Inflammatory macrophage treated with lipopolysaccharide for 1 hour (primary cell): ENCODE measurements around the gene TEKT5.
"Not testable (repeated sequence)": the region's sequence is repeated elsewhere in the genome, so short reads cannot be mapped to it uniquely, and the experiment has no call there.

Experiments used
- DNase-seq, 2 donors: peaks; one replicate each; pipeline ENCODE4 v3.0.0-alpha.2; 2020 to 2022

The TEKT5 gene

DNA sequence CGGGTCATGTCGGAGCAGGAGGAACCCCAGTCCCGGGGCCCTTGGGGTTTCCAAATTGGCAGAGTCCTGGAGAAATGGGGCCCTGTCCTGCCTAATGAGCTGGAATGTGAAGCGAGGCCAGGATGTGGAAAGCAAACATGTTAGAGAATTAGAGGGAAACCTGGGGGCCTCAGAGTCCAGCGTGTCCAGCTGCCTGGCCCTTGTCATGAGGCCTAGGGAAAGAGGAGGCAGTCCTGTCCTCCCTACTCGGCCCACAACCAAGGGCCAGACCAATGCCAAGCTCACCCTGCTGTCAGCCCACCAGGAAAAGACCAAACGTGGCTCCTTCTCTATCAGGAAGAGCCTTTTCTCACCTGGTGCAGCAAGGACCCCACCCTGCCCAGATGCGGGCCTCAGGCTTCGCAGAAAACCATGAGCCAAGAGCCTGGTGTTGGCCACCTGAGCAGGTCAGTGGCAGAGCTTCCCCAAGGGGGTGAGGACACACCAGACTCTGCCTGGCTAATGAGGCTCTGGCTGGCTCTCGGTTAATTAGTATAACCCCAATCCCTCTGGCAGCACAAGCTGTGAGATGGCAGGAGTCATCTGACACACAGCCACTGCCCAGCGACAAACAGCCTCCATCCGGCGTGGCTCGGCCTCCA lies 10.1 kb downstream of the TEKT5 start:
- DNase-seq, result no peak

DNA sequence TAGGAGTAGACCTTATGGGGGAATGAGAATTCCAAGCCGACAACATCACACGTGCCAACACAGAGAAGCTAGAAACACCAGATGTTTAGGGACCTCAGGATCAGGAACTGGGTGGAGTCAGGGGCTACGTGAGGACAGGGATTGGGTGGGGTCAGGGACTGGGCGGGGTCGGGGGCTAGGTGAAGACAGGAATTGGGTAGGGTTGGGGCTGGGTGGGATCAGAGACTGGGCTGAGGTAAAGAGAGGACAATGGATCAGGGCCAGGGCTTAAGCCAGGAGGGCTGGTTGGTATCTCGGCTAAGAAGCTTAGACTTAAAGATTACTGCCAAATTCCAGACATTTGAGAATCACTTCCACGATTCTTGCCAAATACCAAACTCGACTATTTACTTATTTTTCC lies 11.6 kb downstream of the TEKT5 start:
- DNase-seq, result no peak

DNA sequence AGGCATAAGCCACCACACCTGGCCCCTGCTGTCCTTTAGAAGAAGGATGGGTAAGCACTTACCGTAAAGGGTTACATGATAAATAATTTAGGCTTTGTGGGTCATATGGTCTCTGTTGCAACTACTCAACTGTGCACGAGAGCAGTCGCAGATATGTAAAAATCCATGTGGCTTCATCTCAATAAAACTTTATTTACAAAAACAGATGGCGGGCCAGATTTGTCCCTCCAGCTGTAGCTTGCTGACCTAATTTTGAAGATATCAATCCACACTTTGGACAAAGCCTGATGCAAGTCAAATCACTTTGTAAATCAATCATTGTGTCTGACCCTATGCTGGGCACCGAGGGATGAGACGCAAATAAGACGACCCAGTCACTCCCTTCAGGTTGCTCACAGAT lies 12.1 kb downstream of the TEKT5 start:
- no peak for DNase-seq

DNA sequence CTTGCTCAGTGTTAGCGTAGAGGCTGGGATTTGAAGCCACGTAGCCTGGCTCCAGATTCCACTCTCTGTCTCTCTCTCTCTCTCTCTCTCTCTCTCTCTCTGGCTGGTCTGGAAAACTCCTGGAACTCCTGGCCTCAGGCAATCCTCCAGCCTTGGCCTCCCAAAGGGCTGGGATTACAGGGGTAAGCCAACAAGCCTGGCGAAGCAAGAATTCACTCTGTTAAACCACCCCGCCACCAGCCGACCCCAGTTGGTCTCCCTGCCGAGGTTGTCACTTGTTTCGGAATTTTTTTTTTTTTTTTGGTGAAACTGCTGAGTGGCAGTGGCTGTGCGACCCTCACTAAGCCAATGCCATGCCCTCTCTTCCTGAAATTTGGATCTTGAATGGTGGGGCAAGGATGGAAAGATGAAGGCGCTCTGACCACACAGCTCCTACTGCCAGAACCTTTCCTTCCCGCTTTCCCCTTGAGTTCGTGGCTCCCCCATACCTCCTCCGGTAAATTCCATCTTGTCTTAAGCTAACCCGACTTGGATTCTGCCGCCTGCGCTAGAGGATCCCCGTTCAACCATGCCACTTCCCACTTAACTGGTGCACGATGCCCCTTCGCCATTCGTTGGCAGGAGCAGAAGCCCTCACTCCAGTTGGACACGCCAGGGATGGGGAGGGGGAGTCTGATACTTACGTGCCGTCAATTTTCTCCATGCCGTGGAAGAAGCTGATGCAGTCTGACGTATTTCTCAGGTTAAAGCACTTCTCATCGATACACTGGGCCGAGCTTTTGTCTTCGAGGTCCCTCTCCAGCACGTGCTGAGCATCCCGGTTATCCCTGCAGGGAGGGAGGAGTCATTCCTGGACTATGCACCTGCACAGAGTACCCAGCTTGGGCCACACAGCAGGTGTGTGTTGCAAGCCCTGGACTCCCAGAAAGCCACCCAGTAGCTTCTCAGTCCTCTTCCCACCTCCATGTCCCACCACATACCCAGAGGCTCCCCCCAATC lies 13.1 kb downstream of the TEKT5 start:
- no peak for DNase-seq

DNA sequence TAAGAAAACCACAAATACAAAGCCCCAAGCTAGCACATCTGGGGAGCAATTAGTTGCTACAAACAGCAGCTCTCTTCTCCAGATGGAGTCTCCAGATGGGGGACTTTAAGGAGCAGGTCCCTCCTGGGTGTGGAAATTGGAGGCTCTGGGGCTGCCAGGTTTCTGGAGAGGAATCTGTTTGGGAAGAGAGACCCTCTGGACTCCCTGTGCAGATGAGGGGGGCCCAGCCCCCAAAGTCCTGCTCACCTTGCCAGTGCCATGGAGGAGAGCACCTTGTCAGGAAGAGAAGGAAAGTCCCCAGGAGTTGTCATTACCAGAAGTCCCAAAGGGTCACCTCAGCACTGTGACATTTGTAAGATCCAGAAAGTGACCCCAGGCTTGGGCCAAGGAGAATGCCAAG lies 14.8 kb downstream of the TEKT5 start:
- DNase-seq, result no peak

DNA sequence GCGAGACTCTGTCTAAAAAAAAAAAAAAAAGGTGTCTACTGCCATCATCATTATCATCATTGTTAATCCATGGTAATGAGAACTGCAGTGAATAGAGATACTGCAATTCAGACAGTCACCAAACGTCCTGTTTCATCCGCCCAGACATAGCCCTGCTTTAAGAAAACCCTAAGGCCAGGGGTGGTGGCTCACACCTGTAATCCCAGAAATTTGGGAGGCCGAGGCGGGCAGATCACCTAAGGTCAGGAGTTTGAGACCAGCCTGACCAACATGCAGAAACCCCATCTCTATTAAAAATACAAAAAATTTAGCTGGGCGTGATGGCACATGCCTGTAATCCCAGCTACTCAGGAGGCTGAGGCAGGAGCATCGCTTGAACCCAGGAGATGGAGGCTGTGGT lies 15.3 kb downstream of the TEKT5 start:
- DNase-seq, result not testable (repeated sequence)

DNA sequence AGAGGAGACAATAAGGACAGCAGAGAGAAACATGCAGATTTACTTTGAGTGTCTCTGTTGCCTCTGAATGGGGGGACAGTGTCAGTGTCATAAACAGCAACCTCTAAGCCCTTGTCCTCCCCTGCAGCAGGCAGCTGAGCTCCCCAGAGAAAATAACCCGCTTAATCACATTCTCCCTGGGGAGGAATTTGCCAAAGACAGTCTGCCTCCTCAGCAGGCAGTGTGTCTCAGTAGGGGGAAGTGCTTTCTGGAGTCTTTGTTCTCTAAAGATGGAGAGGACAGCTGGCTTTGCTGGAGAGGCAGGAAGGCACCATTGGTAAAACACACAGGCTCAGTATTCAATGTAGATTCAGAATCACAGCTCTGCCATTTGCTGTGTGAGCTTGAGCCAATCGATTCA lies 16.1 kb downstream of the TEKT5 start:
- no peak for DNase-seq

DNA sequence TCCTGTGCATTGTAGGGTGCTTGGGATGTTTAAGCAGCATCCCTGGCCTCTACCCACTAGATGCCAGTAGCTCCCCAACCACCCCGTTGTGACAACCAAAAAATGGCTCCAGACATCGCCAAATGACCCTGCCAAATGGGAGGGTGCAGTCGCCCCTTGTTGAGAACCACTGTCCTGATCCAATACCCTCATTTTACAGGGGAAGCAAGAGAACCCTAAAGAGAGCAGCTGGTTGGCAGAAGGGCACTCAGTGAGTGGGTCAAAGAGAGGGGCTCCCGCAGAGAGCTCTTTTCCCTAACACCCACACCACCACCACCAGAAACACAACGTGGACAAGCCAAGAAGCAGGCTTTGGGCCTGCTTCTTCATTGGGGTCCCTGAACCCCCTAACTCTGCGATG lies 18.4 kb downstream of the TEKT5 start:
- DNase-seq, result no peak

DNA sequence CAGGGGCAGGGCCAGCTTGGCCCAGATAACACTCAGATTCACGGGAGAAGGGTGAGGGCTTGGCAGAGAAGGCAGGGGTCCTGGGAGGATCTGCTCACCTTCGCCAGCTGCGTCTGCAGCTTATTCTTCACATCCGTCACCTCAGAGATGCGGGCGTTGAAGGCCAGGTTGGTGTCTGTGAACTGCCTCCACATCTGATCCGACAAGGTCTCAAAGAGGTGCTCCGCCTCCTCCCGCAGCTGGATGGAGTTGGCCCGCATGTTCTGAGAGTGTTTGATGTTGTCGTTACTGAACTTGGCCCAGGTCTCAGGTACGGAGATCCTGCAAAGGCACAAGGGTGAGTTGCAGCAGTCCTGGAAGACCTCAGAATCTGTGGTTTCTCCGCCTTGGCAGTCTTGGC lies 18.9 kb downstream of the TEKT5 start:
- no peak for DNase-seq

DNA sequence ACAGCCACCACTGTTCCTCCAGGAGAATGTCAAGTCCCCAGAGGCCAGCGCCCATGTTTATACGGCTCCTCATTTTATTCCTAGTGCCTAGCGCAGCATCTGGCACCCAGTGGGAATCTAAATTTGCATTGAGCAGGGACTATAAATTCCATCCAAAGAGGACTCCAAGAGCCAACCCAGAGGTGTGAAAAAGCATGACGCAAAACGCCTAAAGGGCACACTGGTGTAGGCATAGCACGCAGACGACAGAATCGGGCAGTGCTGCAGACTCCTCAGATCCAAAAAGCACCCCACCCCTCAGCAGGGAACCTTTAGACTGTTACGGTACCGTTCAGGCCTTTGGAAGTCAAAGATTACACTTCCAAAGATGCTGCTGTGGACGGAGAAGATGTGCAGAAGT lies 19.5 kb downstream of the TEKT5 start:
- no peak for DNase-seq

DNA sequence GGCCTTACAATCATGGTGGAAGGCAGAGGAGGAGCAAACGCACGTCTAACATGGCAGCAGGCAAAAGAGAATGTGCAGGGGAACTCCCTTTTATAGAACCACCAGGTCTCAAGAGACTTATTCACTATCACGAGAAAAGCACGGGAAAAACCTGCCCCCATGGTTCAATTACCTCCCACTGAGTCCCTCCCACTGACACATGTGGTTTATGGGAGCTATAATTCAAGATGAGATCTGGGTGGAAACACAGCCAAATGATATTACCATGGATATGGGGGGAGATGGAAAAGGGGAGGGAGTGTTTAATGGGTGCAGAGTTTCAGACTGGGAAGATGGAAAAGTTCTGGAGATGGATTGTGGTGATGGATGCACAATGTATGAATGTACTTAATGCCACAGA lies 23.0 kb downstream of the TEKT5 start:
- no peak for DNase-seq

DNA sequence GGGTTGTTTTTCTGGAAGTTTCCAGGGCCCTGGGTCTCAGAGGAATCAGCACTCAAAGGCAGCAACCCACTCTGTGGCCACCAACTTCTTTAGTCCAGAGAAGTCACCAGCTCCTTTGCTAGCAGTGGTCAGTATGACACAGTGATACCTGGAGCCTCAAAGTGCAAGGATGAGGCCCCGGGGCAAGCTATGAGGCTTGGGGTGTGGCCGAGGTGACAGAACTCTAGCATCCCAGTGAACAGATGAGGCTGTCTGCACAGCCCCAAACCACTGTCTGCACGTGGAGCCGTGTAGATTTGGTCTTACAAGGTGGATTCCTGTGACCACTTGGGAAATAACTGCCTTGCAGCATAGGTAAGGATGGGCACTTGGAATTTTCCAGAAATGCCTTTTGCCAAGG lies 24.9 kb downstream of the TEKT5 start:
- DNase-seq, result no peak

DNA sequence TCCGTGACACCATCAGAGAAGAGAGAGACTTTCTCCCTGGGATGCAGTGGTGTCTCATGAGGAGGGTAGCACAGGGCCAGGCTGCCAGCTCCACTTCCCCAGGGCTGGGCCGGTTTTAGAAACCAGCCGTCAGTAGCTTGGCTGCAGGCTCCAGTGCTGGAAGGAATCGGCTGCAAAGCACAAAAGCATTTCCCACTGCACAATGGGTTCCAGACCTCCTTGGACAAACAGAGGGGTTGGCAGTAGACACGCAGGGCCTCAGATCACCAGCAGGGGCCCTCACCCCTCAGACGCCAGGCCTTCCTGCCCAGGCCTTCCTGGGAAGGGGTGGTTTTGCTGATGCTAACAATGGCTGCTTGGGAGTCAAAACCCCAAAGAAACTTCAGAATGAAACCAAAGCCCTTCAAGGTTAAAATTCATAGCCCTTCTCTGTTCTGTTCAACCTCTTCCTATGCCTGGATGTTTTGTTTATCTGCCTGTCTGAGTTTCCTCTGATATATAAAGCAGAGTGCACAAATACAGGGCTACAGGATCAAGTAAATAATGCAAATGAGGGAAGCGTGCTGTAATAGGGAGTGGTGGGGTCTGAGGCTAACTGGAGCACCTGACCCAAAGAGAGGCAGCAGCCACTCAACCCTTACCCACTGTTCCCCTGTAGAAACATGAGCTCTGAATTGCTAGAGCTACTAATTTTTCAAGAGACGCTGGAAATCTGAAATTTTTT lies 26.2 kb downstream of the TEKT5 start:
- DNase-seq, result peak in 1 of 2 donors; percentile 17

DNA sequence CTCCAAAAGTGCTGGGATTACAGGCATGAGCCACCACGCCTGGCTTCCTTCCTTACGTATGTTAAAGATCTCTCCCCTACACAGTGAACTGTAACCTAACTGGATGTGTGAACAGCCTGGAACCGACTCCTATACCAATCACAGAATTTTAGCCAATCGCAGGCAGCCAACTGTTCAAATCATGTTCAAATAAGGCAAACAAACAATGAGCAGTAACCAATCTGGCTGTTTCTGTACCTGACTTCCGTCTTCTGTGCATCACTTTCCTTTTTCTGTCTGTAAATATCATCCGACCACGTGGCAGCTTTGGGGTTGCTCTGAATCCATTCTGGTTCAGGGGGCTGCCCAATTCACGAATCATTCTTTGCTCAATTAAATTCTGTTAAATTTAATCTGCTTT lies 27.5 kb downstream of the TEKT5 start:
- DNase-seq, result no peak

DNA sequence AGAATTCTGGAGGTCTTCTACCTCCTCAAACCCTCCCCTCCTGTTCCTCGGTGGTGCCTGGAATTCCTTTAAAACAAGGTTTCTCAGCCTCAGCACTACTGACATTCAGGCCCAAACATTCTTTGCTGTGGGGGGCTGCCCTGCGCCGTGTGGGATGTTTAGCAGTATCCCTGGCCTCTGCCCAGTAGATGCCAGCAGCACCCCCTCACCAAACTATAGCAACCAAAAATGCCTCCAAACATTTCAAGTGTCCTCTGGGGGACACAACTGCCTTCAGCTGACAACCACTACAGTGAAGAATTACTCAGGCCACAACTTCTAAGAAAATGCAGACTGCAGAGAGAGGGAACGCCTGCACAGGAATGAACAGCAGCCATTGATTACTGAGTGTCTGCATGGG lies 28.4 kb downstream of the TEKT5 start:
- no peak for DNase-seq

DNA sequence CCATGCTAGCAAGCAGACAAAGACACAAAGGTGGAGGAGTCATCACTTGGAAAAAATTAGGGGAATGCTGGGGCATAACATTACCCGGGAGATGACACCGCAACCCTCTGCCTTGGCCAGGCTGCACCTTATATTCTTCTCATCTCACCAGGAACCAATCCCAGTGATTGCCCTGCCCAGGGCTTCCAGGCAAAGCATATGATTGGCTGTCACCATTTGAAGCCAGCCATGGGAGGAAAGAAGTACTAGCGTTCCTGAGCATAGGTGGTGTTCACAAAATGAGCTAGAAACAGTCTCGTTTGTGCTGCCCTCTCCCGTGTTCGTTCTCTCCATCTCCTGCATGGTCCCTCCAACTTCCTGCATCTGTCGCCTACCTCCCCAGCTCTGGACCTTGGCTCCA lies 29.6 kb downstream of the TEKT5 start:
- DNase-seq, result no peak

DNA sequence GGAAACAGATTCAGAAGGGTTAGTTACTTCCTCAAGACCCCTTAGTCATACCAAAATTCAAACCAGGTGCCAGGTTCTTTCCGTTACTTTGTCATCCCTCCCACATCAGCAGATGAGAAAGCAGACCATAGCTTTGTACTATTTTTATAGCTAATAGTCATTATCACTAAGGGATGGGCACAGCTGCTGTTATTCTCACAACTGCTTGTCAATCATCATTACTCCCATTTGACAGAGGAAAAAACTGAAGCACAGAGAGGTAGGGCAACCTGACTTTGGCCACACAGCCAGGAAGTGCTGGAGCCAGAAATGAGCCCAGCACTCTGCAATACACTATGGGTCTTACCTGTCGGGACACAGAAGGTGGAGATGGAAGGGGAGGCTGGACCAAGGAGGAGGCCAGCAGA lies 30.0 kb downstream of the TEKT5 start:
- no peak for DNase-seq

DNA sequence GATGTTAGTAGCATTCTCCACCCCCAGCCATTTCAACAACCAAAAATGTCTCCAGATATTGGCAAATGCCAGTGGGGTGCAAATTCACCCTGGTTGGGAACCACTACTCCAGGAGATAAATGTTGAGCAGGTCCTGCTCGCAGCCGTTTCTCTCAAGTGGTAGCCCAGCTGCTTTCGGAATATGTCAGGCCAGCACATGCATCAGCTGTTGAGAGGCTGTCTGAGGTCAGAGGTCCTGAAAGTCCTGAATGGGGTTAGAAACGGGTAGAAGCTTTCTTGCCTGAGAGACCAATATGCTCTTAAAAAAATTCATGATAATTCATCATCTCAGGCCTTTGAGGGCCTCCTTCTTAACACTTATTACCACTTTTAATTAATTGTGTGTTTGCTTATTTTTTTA lies 31.0 kb downstream of the TEKT5 start:
- no peak for DNase-seq

DNA sequence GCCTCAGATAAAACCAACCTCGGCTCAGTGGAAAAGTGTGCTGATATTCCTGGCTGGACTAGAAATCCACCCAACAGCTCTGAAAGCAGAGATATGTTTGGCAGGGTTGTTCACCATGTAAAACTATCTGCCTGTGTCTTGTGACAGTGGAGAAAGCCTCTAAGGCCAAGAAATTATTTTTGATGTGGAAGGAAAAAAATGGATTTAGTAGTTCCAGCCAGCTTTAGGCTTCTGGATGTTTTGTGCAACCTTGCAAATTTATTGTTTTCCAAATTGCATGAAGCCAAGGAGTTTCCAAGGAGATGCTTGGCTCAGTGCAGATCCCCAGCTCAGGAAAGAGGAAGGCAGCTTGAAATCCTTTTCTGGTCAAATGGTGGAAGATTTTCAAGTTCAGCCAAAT lies 31.6 kb downstream of the TEKT5 start:
- no peak for DNase-seq

DNA sequence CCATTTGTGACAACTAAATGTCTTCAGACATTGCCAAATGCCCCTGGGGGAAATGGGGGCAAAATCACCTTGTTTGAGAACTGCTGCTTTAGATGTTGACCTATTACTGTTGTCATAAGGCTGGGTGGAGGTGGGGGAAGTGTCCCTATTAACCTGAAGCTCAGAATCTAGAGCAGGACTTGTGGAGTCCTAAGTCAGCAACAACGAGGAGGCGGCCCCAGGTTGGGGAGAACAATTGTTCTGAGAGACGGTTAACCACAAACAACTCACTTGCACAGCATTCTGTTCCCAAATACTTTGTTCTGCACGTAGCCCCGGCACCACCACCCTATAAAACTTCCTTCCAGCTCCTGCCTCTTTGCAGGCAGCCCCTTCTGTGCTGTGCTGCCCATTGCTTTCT lies 32.5 kb downstream of the TEKT5 start:
- no peak for DNase-seq

DNA sequence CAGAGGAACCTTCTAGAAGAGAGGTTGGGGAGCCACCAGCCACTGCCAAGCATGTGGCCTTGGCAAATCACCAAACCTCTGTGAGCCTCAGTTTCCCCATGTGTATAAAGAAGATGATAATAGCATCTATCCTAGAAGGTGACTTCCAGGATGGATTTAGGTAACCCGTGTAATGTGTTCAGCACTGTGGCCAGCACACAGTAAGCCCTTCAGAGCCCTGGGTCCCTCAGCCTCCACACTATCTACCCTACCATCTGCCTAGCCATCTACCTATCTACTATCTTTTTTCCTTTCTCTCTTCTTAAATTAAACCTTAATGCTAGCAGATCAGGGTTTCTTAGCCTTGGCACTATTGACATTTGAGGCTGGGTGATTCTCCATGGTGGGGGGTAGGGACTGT lies 33.0 kb downstream of the TEKT5 start:
- DNase-seq, result no peak

DNA sequence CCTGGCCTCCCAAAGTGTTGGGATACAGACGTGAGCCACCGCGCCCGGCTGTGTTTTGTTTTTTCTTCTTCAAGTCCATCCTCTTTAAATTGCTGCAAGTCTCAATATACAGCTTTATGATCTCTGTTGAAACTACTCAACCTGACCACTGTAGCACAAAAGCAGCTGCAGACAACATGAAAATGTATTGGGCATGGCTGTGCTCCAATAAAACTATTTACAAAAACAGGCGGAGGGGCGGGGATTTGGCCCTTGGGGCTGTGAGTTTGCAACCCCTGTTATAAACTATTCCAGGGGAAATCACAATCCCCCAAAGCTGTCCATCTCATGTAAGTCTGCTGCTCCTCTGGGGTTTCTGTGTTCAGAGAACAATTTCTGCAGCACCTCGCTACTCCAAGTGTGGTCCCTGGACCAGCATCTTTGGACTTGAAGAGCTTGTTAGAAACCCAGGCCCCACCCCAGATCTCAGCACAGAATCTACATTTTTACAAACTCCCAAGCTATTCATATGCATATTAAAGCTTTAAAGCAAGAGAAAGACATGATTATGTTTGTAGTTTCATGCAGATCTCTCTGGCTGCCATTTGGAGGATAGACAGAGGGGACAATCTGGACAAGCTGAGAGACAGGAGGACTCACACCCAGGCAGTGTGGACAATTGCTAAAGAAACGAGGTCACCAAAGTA lies 33.6 kb downstream of the TEKT5 start:
- no peak for DNase-seq

DNA sequence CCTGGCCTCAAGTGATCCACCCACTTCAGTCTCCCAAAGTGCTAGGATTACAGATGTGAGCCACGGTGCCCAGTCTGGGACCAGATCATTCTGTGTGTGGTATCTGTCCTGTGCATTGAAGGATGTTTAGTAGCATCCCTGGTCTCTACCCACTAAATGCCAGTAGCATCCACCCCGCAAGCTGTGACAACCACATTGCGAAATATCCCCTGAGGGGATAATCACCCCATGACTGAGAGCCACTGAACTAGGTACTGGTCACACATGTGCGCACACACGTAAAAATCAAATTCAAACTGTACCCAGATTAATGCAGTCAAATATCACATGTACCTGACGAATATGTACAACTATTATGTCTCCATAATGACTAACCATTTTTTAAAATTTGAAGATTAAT lies 35.8 kb downstream of the TEKT5 start:
- no peak for DNase-seq
